T-helper 22 cell (primary cell): ENCODE measurements around the gene CYS1.
"Not testable (repeated sequence)": the region's sequence is repeated elsewhere in the genome, so short reads cannot be mapped to it uniquely, and the experiment has no call there.

Experiments
- DNase-seq: peaks from one replicate; pipeline ENCODE4 v3.0.0-alpha.2; 2020; ENCODE audit warnings: low read depth

CYS1 gene

GRCh38 chr2:10012366-10012962 is 67.7 kb downstream of the CYS1 start:
- not testable (repeated sequence) for DNase-seq

GRCh38 chr2:10011606-10012325 is 68.4 kb downstream of the CYS1 start:
- DNase-seq, result not testable (repeated sequence)

- not testable (repeated sequence) for DNase-seq
Measured at GRCh38 chr2:10010861-10011605, 69.2 kb downstream of the CYS1 start.

GRCh38 chr2:10009811-10010781 is 70.1 kb downstream of the CYS1 start:
- no peak for DNase-seq

GRCh38 chr2:10009271-10009810 is 70.9 kb downstream of the CYS1 start:
- no peak for DNase-seq

DNA sequence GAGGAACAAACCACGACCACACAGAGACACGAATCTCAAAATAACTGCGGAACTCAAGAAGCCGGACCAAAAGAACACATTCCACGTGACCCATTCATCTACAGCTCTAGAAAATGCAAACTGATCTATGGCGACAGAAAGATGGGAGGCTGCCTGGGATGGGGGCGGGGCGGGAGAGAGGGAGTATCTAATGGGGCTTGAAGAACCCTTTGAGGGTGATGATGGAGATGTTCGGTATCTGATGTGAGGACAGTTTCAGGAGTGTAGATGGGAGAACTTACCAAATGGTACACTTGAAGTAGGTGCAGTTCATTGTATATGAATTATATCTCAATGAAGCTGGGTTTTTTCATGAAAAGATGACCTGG is 71.4 kb downstream of the CYS1 start:
- DNase-seq, result no peak

- DNase-seq, result no peak
Measured at GRCh38 chr2:10007921-10008808, 72.0 kb downstream of the CYS1 start.

- no peak for DNase-seq
Measured at GRCh38 chr2:10007435-10007834, 72.8 kb downstream of the CYS1 start.
